Brain pericyte (primary cell): ENCODE measurements around the gene PRDM8.

Experiments
- DNase-seq: peaks from one replicate; pipeline ENCODE4 v3.0.0-alpha.2; 2012; ENCODE audit warnings: low read depth, low spot score

The PRDM8 gene

DNA sequence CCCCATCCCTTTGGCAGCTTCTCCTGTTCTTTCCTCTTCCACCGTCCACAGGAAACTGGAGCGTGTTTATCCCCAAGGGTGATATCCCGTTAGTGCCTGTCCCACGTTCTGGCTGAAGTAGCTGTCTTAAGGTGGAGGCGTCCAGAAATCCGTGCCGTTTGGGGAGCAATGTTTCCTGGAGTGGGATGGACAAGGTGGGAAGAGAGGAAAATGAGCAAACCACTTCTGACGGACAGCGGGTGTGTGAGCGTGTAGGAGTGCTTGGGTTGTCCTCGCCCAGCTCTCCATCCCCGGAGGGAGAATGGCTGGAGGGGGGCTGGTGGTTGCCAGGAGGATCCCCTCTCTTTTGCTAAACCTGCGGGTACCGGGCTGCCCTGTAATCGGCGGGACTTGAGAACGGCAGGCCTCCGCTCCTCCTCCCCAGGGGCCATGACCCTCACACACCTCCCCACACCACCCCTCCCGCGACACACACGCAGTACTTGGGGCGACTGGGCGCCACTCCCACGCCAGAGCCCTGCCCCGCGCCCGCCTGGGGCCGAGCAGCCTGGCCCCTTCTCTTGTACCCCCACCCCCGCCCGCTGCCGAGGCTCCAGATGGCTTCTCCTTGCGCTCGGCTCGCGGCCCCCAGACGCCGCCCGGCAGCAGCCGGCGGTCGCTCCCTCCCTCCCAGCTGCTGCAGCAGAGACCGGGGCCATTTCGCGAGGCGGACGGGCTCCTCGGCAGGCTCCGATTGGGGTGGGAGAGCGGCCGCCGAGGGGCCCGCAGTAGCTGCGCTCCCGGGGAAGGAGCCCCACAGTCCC, 13.9 kb upstream of the PRDM8 start:
- no peak for DNase-seq

DNA sequence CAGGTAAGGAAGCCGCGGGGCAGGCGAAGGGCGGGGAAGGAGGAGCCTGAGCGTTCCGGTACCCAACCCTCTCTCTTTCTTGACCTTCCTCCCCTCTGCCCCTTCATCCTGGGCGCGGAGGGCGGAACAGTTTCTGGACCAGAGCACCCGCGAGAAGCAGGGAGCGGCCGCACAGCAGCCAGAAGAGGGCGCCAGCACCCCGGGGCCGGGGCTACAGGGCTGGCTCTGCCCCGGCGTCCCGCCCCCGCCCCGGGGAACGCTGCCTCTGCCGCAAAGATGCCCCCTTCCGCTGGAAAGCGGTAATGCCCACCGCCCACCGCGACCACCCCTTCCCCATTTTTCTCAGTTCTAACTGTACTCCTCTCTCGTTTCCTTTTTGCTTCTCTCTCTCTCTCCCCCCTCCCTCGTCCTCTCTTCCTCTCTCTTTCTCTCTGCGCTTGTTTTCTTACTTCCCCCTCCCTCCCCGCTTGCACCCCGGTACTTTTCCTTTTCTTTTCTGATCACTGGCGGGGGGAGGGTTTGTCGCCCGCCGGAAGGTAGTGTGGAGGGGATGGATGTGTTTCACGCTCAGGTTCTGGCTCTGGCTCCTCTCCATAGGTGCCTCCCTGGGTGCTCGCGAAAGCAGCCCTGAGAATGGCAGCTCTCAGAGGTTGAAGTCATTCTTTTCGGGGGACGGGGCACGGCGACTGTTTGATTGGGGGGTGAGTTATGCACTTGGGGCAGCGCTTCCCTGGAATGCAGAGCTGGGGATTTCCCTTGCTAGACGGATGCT, 13.1 kb upstream of the PRDM8 start:
- no peak for DNase-seq

DNA sequence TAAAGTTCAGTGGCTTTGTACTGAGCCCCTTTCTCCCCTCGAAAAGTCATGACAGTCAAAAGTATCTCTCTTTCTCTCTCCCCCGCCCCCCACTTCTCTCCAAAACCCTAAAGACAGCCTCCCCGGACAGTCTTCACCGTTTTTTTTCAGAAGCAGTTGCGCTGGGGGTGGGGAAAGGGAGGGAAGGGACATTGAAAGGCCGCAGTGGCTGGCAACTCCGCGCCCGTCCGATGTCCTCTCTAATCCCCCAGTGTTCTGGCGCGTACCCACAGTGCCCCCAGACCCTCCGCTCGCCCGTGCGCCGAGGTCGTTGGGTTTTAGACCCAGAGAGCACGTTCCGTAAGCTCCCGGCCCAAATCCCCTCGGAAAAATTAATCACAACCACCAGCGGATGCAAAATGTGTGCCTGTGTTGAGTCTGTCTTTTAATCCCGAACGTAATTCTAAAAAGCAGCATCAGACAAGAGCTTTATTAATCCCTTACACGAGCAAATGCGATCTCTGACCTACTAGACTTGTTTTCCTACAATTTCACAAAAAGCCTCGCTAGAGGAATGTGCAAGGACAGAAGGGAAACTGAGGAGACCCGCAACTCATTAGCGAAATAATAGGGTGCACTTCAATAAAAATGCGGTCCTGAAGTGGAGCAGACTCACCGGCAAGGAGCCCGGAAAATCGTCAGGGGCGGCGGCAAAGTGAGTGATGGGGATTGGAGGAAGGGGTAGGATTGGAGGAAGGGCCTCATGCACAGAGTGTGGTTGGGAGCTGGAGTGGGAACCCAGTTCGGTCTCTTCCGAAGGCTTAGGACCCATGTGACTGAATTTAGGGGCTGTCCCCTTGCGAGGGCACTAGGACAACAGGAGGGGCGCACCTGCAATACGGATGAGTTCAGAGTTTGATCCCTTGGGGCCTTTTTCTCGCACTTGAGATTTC, 12.2 kb upstream of the PRDM8 start:
- DNase-seq: no peak

DNA sequence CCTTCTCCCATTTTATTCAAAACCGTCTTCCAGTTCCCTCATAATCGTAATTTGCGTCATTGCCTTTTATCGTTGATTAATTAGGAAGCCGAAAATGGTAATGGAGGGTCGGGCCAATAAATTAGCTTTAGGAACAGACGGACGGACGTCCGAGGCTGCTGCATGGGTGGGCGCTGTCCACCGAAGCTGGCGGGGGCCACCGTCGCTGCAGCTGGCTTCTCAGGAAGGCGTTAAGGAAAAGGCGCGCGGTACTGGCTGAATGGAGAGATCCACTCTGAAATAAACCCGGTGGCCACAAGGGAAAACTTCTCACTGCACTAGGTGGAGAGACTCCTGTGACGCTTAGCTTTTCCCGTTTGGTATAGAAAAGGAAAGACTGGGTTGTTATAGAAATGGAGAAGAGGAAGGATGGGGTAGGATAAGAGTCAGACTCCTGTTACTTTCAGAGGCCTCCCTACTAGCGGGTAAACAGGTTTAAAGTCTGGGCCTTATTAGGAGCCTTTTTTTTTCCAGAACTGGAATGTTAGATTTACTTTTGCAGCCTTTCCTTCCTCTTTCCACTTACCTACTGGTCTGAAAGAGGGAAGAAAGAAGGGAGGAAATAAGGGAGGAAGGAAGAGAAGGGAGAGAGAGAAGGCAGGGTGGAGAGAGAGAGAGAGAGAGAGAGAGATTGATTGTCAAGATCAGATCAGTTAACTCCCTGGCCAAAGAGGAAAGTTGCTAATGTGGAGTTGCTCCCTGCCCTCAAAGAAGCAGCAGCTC, 11.3 kb upstream of the PRDM8 start:
- DNase-seq: no peak

GRCh38 chr4:80186676-80187075, 10.6 kb upstream of the PRDM8 start:
- DNase-seq: no peak

DNA sequence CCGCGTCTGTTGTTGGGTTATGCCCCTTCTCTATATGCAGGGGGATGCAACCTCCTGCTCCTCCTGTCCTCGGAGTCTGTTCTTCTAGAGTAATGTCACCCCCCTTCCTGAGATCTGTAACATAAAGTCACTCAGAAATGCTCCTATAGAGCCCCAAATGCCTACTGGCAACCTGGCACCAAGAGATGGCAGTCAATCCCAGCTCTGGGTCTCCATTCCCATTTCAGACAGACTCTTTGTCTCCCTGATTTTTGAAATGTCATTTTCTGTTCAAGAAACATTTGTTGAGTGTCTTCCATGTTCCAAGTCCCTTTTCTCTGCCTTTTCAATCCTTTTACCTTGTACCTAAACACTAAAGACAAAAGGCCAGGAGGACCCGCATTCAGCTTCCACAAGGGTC, 9.6 kb upstream of the PRDM8 start:
- no peak for DNase-seq

DNA sequence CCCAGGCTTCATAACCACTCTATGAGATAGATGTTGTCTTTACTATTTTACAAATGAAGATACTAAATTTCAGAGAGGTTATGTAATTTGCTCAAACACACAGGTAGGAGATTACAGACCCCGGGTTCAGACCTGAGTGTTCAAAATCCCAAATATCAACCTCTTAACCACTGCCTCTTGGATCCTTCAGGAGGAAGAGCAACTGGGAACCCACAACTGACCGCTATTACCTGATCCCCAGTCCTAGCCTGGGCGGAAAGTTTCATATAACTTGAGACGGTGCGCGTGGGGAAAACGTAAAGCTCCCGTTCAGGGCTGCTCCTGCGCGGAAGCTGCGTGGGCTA, 8.9 kb upstream of the PRDM8 start:
- DNase-seq: no peak

DNA sequence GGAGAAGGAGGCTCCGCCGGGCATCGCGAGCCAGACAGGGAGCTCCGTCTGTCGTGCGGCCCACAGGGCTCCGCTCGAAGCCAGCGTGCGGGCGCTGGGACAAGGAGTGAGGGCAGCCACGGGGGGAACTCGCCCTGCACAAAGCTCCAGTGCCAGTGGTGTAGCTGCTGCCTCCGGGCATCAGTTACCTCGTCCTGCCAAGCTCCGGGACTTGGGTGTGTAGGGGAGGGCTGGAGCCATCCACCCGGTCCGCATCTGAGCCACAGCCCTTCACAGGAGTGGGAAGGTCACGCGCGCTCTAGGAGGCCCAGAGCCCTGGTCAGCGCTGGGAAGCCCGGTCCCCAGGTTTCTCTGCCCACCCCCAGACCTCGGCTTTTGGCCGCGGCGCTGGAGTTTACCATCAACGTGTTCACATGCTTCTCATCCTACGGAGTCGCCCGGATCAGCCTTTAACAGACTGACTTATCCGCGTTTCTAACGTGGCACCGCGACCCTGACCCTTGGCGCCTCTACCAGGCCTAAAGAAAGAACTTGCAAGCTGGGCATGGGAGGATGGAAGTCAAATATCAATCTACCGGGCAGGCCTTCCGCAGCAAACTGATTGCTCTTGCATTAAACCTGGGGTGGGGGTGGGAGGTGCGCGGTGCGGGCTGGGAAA, 8.4 kb upstream of the PRDM8 start:
- DNase-seq: no peak

GRCh38 chr4:80189581-80189955, 7.7 kb upstream of the PRDM8 start:
- DNase-seq: no peak

DNA sequence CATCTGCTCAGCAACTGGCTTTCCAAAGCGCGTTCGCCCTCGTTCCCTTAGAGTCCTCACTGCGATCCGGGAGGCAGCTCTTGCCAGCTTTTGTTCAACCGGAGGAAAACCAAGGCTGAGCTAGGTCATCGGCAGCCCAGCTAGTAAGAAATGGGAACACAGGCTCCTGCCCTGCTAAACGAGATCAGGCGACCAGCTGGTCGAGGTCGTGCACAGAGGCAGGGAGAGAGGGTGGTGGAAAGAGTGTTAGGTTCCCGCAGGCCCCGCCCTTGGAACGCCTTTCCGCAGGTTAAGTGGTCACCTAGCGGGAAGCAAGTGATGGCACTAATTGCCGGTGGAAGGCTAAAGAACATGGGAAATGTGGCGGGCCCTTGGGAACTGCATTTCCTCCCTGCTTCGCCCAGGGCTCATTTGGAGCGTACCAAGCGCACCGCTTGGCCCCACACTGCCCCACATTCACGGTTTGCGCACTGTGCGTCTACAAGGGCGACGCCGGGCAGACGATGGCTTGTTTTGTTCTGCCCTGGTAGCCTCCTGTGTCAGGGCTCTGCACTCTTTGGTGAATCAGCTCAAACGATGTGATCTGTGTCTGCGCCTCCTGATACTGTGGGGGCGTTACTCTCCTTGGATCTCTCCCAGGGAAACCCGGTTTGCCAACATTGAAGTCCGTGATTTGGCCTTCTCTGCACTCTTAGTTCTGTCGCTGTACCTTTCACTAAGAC, 7.2 kb upstream of the PRDM8 start:
- no peak for DNase-seq

DNA sequence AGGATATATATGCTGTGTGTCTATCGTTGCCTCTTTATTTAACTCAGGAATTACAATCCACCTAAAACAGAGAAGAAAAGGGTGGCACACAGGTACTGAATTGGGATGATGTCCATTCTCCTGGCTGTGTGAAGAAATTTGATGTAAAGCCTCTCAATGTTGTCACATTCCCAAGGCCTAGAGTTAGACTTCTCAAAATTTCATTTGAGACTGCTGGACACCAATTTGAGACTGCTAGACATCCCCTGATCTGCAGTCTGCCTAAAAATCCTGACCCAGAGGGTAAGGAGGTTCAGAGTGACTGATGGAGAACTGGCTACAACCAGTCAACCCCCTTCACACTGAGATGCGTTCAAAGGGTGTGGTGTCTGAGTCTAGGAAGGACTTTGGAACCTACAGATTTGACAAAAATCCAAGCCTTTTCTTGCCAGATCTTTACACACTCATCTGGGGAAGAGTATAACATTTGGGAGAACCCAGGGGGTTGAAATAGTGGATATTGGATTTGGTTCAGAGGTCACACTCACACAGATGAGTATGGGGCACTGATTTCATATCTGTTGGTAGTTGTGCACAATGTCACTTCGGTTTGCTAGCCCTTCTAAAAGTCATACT, 4.9 kb upstream of the PRDM8 start:
- DNase-seq: no peak

DNA sequence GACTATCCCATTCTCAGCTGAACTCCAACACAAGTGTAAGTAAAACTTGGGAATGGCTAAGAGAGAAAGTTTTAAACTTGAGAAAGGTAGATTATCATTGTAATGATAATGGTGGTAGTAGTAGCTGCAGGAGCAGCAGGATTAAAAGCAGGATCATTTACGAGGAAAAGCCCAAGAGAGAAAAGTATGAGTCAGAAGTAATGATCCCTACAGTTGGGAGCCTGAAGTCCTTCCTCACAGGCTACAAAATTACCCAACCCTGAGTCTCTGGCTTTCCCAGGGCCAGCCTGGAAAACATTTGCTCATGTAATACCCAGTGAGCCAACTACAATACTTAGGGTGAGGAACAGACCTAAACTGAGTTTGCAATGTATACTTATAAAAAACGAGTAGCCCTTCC, 4.4 kb upstream of the PRDM8 start:
- no peak for DNase-seq

DNA sequence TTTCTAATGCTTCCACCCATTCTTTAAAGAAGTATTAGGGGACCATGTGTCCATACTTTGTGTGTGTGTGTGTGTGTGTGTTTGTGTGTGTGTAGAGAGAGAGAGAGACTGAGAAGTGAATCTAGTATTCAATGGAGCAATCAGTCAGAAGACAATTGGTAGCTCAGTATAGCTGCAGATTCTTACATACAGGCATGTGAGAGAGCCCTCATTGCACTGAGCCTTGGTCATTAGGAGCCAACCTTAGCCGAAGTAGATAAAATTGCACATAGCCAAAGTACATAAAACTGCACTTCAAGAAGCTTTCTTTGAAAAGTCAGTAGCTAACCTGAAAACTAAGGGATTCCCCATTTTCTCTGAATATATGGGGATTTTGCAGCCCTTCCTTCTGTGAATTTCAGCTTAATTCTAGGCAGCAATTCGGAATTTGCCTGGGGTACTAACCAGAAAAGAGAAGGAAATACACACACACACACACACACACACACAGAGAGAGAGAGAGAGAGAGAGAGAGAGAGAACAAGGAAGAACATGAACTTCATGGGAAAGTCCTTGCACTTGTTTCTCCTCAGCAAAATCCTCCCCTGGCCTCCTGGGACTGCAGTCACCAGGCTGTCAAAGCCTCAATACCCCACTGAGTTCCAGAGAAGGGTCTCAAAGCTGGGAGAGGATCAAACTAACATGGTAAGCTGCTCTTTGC, 1.7 kb upstream of the PRDM8 start:
- no peak for DNase-seq

- no peak for DNase-seq
These were observed 913 bp upstream of the PRDM8 start for GRCh38 chr4:80196259-80196921.

- no peak for DNase-seq
These were observed 518 bp downstream of the PRDM8 start for GRCh38 chr4:80197601-80198440.

- DNase-seq: no peak
These were observed 1.1 kb downstream of the PRDM8 start for GRCh38 chr4:80198441-80198837.

- no peak for DNase-seq
These were observed 1.8 kb downstream of the PRDM8 start for GRCh38 chr4:80199004-80199560.
